Mammary epithelial cell (primary cell): ENCODE results near the gene ST6GAL2.

ENCODE experiments used
- CTCF ChIP-seq, 2 donors: IDR thresholded peaks in 1 of 2; conservative IDR thresholded peaks in 1 of 2; 2 replicates each; pipeline ENCODE4 v1.5.1; 2011 to 2012; ENCODE audit warnings: inconsistent platforms in 2 of 2, low read length in 2 of 2, mild to moderate bottlenecking in 2 of 2, control low read depth in 1 of 2, low read depth in 1 of 2; ENCODE audit not compliant: insufficient read depth in 1 of 2; ENCODE audit errors: extremely low read depth in 1 of 2
- EZH2 ChIP-seq: IDR thresholded peaks from 2 replicates; pipeline ENCODE4 v1.6.1; 2012; ENCODE audit warnings: low read length, inconsistent platforms, borderline replicate concordance

- no peak for TF ChIP-seq EZH2
- TF ChIP-seq CTCF (conservative IDR thresholded peaks at IDR 0.05 in 1 of 2, IDR thresholded peaks at IDR 0.05 in 1 of 2; ENCODE audit: extremely low read depth in 1 of 2, insufficient read depth in 1 of 2, low read depth in 1 of 2, low read length in 2 of 2), result no peak
Measured at GRCh38 chr2:106798826-106799552, 87.0 kb downstream of the ST6GAL2 start.
